ENCODE measurements around the gene LCN2. TPM values are rescaled to one million over a fixed set of nuclear protein-coding genes. Genes with fewer than 3 reads are reported as not detected.

The LCN2 gene
- total RNA-seq, 1 experiment from 2014 or later: 537 TPM

- no peak for DNase-seq
- no peak overlapping the region for H3K4me3 ChIP-seq
- H3K79me2 ChIP-seq (ENCODE audit: low read depth): no peaks in the 10 kb centered on the region
- H3K4me1 ChIP-seq (replicated peaks; ENCODE audit: insufficient read depth): peaks cover 2% of the 10 kb centered on the region; the same call in 1 of the 2 replicates
- H3K27me3 ChIP-seq (ENCODE audit: insufficient read depth, low read depth): no peaks in the 10 kb centered on the region
- no TSS peak for BruUV-seq (replicated peaks)
- H2AFZ ChIP-seq: no peak overlapping the region
- no peak overlapping the region for H3K4me2 ChIP-seq
- no peak for TF ChIP-seq EZH2 (IDR thresholded peaks at IDR 0.05; ENCODE audit: low read depth)
- TF ChIP-seq CTCF (conservative IDR thresholded peaks at IDR 0.05): no peak
- H3K9me3 ChIP-seq (ENCODE audit: insufficient read depth, low read depth): no peaks in the 10 kb centered on the region
- H3F3A ChIP-seq (ENCODE audit: insufficient read depth, low read depth): peaks cover 5% of the 10 kb centered on the region; the same call in 1 of the 2 replicates
- ChIA-PET CTCF (no interaction called here), POLR2A (ENCODE audit: unreplicated experiment) (no interaction called here)
- peaks cover 18% of the 10 kb centered on the region; the same call in 1 of the 2 replicates for H3K36me3 ChIP-seq (ENCODE audit: low read depth)
- intact Hi-C loops (cut with micrococcal nuclease; ENCODE audit: unreplicated experiment): no loop called here
- no peaks in the 10 kb centered on the region for H4K20me1 ChIP-seq (ENCODE audit: insufficient read depth)
- no peak overlapping the region for H3K27ac ChIP-seq
- no peaks in the 10 kb centered on the region for H3K9me2 ChIP-seq (ENCODE audit: insufficient read depth)
Observed at GRCh38 chr9:128182893-128183588, 33.8 kb downstream of the LCN2 start.

- Histone ChIP-seq H3K9me3 (ENCODE audit: insufficient read depth, low read depth) (no peaks in the 10 kb centered on the region), H3F3A (ENCODE audit: insufficient read depth, low read depth) (peaks cover 4% of the 10 kb centered on the region; the same call in 1 of the 2 replicates), H3K79me2 (ENCODE audit: low read depth) (0 out of 2 replicates have a peak, but pooled peaks cover 4% of the 10 kb centered on the region), H3K4me1 (replicated peaks; ENCODE audit: insufficient read depth) (peaks cover 8% of the 10 kb centered on the region; the same call in 1 of the 2 replicates), H4K20me1 (ENCODE audit: insufficient read depth) (no peaks in the 10 kb centered on the region), H3K36me3 (ENCODE audit: low read depth) (peaks cover 10% of the 10 kb centered on the region; the same call in 1 of the 2 replicates), H2AFZ (no peak overlapping the region), H3K27me3 (ENCODE audit: insufficient read depth, low read depth) (no peaks in the 10 kb centered on the region), H3K4me3 (no peak overlapping the region), H3K4me2 (no peak overlapping the region), H3K9me2 (ENCODE audit: insufficient read depth) (no peaks in the 10 kb centered on the region), H3K27ac (no peak overlapping the region)
- POLR2A ChIA-PET (ENCODE audit: unreplicated experiment): interaction anchor here (0.6 kb wide), 2 partner anchors 50 to 120 kb away, joined by 4 to 18 read pairs; no protein-coding TSS in a partner anchor
- CTCF ChIA-PET: interaction anchor here (1.0 kb wide), 1 partner anchor 68 kb away, joined by 8 read pairs; no protein-coding TSS in a partner anchor
- DNase-seq: no peak
- intact Hi-C loops (cut with micrococcal nuclease; ENCODE audit: unreplicated experiment): no loop called here
- no peak for TF ChIP-seq EZH2 (IDR thresholded peaks at IDR 0.05; ENCODE audit: low read depth)
- TF ChIP-seq CTCF (conservative IDR thresholded peaks at IDR 0.05): no peak
- BruUV-seq (replicated peaks): no TSS peak
Observed at GRCh38 chr9:128185979-128186965, 37.0 kb downstream of the LCN2 start.

GRCh38 chr9:128187361-128187760 is 38.1 kb downstream of the LCN2 start:
- POLR2A ChIA-PET (ENCODE audit: unreplicated experiment): no interaction called here
- H3K4me1 ChIP-seq (replicated peaks; ENCODE audit: insufficient read depth): peaks cover 8% of the 10 kb centered on the region

More at GRCh38 chr9:128187361-128187760, 38.1 kb downstream of the LCN2 start:
- DNase-seq: no peak
- Histone ChIP-seq H3K9me3 (ENCODE audit: insufficient read depth, low read depth) (no peaks in the 10 kb centered on the region), H3K36me3 (ENCODE audit: low read depth) (peaks cover 10% of the 10 kb centered on the region; the same call in 1 of the 2 replicates), H3F3A (ENCODE audit: insufficient read depth, low read depth) (peaks cover 8% of the 10 kb centered on the region), H3K79me2 (ENCODE audit: low read depth) (0 out of 2 replicates have a peak, but pooled peaks cover 4% of the 10 kb centered on the region), H3K4me3 (no peak overlapping the region), H3K27me3 (ENCODE audit: insufficient read depth, low read depth) (no peaks in the 10 kb centered on the region), H3K9me2 (ENCODE audit: insufficient read depth) (no peaks in the 10 kb centered on the region), H3K27ac (no peak overlapping the region), H4K20me1 (ENCODE audit: insufficient read depth) (no peaks in the 10 kb centered on the region), H3K4me2 (no peak overlapping the region), H2AFZ (no peak overlapping the region)
- CTCF ChIA-PET: interaction anchor here (1.0 kb wide), 1 partner anchor 69 kb away, joined by 8 read pairs; no protein-coding TSS in a partner anchor
- BruUV-seq (replicated peaks): no TSS peak
- TF ChIP-seq EZH2 (IDR thresholded peaks at IDR 0.05; ENCODE audit: low read depth): no peak
- no peak for TF ChIP-seq CTCF (conservative IDR thresholded peaks at IDR 0.05)
- intact Hi-C loops (cut with micrococcal nuclease; ENCODE audit: unreplicated experiment): no loop called here

Data from PC-9 (cell line).